ENCODE data around the gene CHAD. TPM values are rescaled to one million over a fixed set of nuclear protein-coding genes. Genes with fewer than 3 reads are reported as not detected.

The CHAD gene
- total and polyA plus RNA-seq, 2 of the 4 experiments (the other 2 are of a cell fraction): 0.03 TPM; not detected in 1

GRCh38 chr17:50482516-50482915, 13.8 kb upstream of the CHAD start (continued):
- TF ChIP-seq MAFK (IDR thresholded peaks at IDR 0.05; ENCODE audit: low read depth, low read length): no peak

GRCh38 chr17:50482110-50482509, 13.4 kb upstream of the CHAD start:
- no peak overlapping the region for H3K56ac ChIP-seq (ENCODE audit: extremely low read depth, insufficient read depth, low read length)
- H2AK5ac ChIP-seq (ENCODE audit: low read depth, low read length): no peak overlapping the region; the same call in 1 of the 2 replicates
- H3K4me1 ChIP-seq (ENCODE audit: control insufficient read depth, insufficient read depth, low read length): peaks cover 4% of the 10 kb centered on the region
- no TSS peak for BruUV-seq (replicated peaks)
- CTCF ChIA-PET: interaction anchor here (0.6 kb wide), 1 partner anchor 18 kb away, joined by 4 read pairs; no protein-coding TSS in a partner anchor
- in situ Hi-C loops (cut with MboI; ENCODE audit: low sequenced_read_pairs) (loop anchor here (10.0 kb wide), 1 partner anchor 213 kb away; no protein-coding TSS in a partner anchor), dilution Hi-C loops (cut with HindIII; ENCODE audit: low sequenced_read_pairs, unreplicated experiment) (no loop called here), intact Hi-C loops (cut with micrococcal nuclease) (loop anchor here (1.0 to 5.0 kb wide), 5 partner anchors 60 to 360 kb away; partner anchors contain the start of gene SPATA20)
- no peak overlapping the region for H3K27ac ChIP-seq (ENCODE audit: insufficient read depth, low read length)
- whole genome bisulfite sequencing, 2 experiments (ENCODE audit: extremely low coverage in 2 of 2, insufficient read length in 1 of 2): 67% methylated on average over 12 of the region's 23 CpGs; no CpG with 5 or more reads in 1 of the 2 experiments
- H3K9me3 ChIP-seq (ENCODE audit: control insufficient read depth, insufficient read depth, low read length): no peaks in the 10 kb centered on the region
- no peak overlapping the region for H3K4me3 ChIP-seq (ENCODE audit: insufficient read depth, low read depth, low read length)
- H3K4me2 ChIP-seq (ENCODE audit: low read depth, low read length): no peak overlapping the region
- H3K36me3 ChIP-seq (ENCODE audit: control insufficient read depth, insufficient read depth, low read length): peaks cover 18% of the 10 kb centered on the region
- no peak for ATAC-seq (ENCODE audit: low read depth)
- no peak overlapping the region for H2BK20ac ChIP-seq (ENCODE audit: low read depth, low read length)
- no peak overlapping the region for H2BK15ac ChIP-seq (ENCODE audit: low read depth, low read length)
- peaks cover 11 to 32% of the 10 kb centered on the region in 2 experiments; a peak in 3 of 4 replicates for H3K79me1 ChIP-seq (ENCODE audit: low read depth in 1 of 2, low read length in 2 of 2)
- H2BK120ac ChIP-seq (ENCODE audit: low read depth, low read length): no peak overlapping the region
- H2AFZ ChIP-seq (replicated peaks; ENCODE audit: low read length, poor library complexity): no peak overlapping the region
- H3K4ac ChIP-seq (ENCODE audit: low read depth, low read length): no peak overlapping the region
- no peak overlapping the region for H3K9ac ChIP-seq (ENCODE audit: low read depth, low read length)
- no peak overlapping the region for H4K91ac ChIP-seq (ENCODE audit: insufficient read depth, low read depth, low read length)
- POLR2A ChIA-PET (ENCODE audit: unreplicated experiment): no interaction called here
- DNase-seq: no peak
- H3K27me3 ChIP-seq (ENCODE audit: control insufficient read depth, insufficient read depth, low read length): no peaks in the 10 kb centered on the region
- H4K20me1 ChIP-seq (ENCODE audit: insufficient read depth, low read length): peaks cover 8% of the 10 kb centered on the region; the same call in 1 of the 2 replicates
- no peak overlapping the region for H2BK5ac ChIP-seq (ENCODE audit: low read depth, low read length, poor library complexity, severe bottlenecking)
- no peak overlapping the region; a peak in 1 of 4 replicates for H4K8ac ChIP-seq (ENCODE audit: low read depth in 2 of 2, low read length in 2 of 2)
- no peak overlapping the region for H2AK9ac ChIP-seq (replicated peaks; ENCODE audit: low read depth, low read length, poor library complexity)
- TF ChIP-seq RFX5 (IDR thresholded peaks at IDR 0.05; ENCODE audit: low read depth, low read length) (no peak), MAZ (IDR thresholded peaks at IDR 0.05; ENCODE audit: borderline replicate concordance, low read depth, low read length) (no peak), CTCF (conservative IDR thresholded peaks at IDR 0.05; ENCODE audit: low read depth, low read length) (no peak), POLR2A (IDR thresholded peaks at IDR 0.05; ENCODE audit: low read depth, low read length) (no peak), MXI1 (IDR thresholded peaks at IDR 0.05; ENCODE audit: borderline replicate concordance, low read depth, low read length) (no peak)
- TF ChIP-seq, protein P1, sequence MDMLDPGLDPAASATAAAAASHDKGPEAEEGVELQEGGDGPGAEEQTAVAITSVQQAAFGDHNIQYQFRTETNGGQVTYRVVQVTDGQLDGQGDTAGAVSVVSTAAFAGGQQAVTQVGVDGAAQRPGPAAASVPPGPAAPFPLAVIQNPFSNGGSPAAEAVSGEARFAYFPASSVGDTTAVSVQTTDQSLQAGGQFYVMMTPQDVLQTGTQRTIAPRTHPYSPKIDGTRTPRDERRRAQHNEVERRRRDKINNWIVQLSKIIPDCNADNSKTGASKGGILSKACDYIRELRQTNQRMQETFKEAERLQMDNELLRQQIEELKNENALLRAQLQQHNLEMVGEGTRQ (IDR thresholded peaks at IDR 0.05; ENCODE audit: low read depth, low read length): no peak
- H3K14ac ChIP-seq (replicated peaks; ENCODE audit: low read depth, low read length): no peak overlapping the region
- H4K5ac ChIP-seq (ENCODE audit: low read depth, low read length): no peak overlapping the region
- peaks cover 7% of the 10 kb centered on the region; the same call in 1 of the 2 replicates for H3K9me1 ChIP-seq (ENCODE audit: insufficient read depth, low read length)
- H3K18ac ChIP-seq (ENCODE audit: low read depth, low read length): no peak overlapping the region
- no peak overlapping the region for H3K23ac ChIP-seq (ENCODE audit: low read depth, low read length)
